HPDE6-E6E7 (cell line): Measurements from ENCODE around the gene GMDS.

Experiments used
- DNase-seq: peaks from one replicate; pipeline ENCODE4 v3.0.0; 2011; ENCODE audit warnings: missing footprints; ENCODE audit errors: extremely low spot score

Gene GMDS

GRCh38 chr6:1801401-1801800 lies 444.0 kb downstream of the GMDS start:
- DNase-seq, result no peak

DNA sequence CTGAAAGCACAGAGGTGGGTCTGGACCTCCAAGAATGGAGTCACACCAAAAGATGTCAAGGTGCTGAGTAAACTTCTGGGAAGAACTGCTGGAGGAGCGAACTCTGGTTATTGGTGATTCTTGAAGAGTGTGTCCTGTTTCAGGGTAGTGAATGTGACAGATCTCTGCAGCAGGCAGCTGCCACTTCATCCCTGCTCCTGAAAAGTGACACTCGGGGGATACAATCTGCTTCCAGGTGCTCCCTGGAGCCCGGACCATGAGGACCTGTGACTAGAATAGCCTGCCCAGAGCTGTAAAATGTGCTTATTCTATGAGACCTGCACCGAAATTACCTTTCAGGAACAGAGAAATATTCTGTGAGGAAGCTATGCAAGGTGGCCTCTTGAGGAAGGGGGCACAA lies 444.6 kb downstream of the GMDS start:
- no peak for DNase-seq

GRCh38 chr6:1798965-1799325 lies 446.5 kb downstream of the GMDS start:
- no peak for DNase-seq

DNA sequence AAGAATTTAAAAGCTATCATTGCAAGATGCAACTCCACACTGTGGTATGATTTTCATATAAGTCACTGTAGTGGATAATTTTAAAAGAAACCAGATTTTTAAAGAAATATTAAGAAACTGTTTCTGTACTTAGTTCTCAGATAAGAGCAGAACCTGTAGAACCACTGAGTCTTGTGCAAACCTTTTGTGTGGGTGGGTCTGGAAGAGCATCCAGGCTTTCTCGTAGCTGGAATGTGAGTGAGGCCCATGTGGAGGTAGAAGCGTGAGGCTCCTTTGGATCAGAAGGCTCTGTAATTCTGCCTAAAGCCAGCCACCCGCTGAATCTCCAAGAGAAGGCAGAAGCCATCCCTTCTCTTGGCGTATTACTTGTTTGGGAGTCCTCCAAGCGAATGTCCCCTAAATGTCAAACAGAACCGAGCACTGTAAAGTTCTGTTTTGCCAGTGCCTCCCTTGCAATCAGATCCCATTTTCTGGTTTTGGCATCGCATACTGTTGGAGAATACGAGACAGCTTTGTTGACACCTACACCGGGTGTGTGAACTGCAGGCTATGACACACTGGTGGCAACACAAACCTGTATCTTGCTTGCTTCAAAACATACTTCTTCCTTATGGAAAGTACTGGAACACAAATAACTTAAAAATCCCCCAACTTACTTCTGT lies 447.0 kb downstream of the GMDS start:
- DNase-seq, result no peak

DNA sequence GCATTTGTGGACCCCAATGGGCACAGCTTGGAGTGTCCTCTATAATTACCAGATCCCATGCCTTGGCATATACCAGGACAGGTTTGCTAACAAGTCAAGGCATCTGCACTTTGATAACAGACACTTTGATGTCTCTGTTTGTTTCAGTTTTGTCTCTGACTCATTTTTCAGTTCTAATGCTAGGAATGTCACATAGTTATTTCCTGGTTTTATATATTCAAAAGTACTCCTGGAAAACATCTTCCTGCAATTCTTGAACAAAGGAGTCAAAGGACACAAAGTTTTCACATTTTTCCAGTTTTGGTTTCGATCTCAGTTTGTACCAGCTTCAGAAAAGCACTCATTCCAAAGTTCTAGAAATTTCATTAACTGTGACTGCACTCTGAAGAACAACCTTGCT lies 447.6 kb downstream of the GMDS start:
- peak; percentile 15 for DNase-seq

- DNase-seq, result no peak
These were observed 448.5 kb downstream of the GMDS start for GRCh38 chr6:1796706-1797529.

- DNase-seq, result no peak
These were observed 449.5 kb downstream of the GMDS start for GRCh38 chr6:1795910-1796309.

GRCh38 chr6:1792989-1793388 lies 452.4 kb downstream of the GMDS start:
- DNase-seq, result no peak

DNA sequence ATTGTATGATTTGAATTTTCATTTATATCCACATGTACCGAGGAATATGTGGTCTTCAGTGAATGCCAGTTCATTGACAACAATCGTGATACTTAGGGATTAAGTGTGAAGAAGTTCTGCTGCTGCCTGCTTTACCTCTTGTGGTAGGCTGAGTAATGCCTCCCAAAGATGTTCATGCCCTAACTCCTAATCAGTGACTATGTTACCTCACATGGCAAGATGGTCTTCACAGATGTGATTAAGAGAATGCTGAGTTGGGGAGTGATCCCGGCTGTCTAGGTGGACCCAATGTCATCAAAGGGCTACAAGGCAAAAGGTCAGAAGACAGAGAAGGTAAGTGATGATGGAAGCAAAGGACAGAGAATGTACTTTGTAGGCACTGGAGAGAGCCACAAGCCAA lies 454.7 kb downstream of the GMDS start:
- no peak for DNase-seq

DNA sequence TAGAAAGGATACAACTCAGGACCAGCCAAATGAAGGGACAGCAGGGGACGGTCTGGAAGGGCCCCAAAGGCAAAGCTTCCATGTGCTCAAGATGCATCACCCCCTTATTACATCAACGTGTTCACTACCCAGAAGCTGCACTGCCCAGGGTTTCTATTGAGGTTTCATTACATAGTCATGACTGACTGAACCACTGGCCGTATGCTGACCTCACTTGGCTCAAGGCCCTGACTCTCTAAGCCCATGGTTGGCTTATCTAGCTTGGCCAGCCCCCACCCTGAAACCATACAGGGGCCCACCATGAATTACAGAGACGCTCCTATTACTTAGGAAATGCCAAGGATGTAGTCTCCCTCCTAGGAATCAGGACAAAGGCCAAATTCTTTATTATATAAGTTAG lies 456.3 kb downstream of the GMDS start:
- DNase-seq, result no peak

- peak; percentile 56 for DNase-seq
These were observed 457.5 kb downstream of the GMDS start for GRCh38 chr6:1787894-1788293.

- no peak for DNase-seq
These were observed 458.7 kb downstream of the GMDS start for GRCh38 chr6:1786455-1787453.

DNA sequence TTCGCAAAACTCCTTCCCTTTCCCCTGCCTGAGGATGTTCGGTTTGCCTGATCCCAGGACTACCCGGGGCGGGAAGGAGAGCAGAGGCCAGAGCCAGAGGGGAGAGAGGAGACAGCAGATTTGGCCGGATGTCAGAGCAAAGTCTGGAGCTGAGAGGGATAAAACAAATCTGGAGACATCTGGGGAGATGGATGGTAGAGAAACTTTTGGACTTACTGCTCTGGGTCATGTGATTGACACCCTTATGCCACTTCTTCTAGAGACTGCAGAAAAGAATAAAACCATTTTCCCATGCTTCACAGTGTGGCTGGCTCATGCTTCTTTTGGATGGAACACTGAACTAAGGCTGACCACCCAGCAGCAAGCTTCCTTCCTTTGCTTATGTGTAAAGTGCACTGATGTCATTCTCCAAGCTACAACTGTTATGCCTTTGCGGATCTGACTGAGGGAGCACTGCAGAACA lies 461.0 kb downstream of the GMDS start:
- no peak for DNase-seq

GRCh38 chr6:1781817-1782184 lies 463.6 kb downstream of the GMDS start:
- no peak for DNase-seq

GRCh38 chr6:1781152-1781816 lies 464.1 kb downstream of the GMDS start:
- DNase-seq, result no peak

GRCh38 chr6:1780251-1780867 lies 465.0 kb downstream of the GMDS start:
- DNase-seq, result no peak

DNA sequence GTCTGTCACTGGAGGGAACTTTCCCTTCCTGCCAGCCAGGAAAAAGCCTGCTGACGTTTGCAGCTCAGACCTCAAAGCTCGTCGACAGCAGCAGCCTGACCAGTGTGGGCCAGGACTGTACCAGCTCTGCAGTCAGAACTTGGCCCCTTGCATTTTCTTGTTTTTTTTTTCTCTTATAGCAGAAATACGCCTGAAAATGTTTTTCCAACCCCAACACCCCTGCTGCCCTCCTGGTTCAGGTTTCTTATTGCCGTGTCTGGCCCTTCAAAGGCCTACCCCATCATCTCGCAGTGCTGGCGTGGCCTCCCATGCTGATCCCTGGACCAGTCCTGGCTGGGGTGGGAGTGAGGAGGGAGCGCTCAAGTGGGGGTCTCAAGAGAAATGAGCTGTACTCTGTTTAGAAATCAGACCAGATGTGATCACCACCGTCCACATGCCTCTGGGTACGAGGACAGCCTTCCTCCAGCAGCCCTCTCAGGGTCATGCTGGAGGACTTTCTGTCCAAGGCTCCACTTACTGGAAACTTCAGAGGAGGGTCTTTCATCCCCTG lies 466.6 kb downstream of the GMDS start:
- no peak for DNase-seq

- DNase-seq, result no peak
These were observed 467.3 kb downstream of the GMDS start for GRCh38 chr6:1777921-1778685.

DNA sequence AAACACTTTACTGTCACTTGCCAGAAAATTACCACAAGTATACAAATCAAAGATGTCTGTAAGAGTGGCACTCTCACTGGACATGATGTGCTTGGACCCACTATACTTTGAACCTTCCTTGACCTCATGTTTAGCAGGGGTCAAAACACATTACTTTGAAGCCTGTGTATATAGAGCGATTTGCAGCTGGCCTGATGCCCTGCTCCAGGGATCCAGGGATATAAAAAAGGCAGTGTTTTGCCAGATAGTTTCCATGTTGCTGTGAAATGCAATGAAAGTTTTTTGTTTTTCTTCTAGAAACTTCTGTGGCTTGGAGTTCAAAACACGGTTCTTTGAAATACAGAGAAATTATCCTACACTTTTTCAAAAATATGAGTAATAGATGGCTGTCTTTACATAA lies 470.0 kb downstream of the GMDS start:
- no peak for DNase-seq
